ENCODE measurements around the gene TST.

DNA sequence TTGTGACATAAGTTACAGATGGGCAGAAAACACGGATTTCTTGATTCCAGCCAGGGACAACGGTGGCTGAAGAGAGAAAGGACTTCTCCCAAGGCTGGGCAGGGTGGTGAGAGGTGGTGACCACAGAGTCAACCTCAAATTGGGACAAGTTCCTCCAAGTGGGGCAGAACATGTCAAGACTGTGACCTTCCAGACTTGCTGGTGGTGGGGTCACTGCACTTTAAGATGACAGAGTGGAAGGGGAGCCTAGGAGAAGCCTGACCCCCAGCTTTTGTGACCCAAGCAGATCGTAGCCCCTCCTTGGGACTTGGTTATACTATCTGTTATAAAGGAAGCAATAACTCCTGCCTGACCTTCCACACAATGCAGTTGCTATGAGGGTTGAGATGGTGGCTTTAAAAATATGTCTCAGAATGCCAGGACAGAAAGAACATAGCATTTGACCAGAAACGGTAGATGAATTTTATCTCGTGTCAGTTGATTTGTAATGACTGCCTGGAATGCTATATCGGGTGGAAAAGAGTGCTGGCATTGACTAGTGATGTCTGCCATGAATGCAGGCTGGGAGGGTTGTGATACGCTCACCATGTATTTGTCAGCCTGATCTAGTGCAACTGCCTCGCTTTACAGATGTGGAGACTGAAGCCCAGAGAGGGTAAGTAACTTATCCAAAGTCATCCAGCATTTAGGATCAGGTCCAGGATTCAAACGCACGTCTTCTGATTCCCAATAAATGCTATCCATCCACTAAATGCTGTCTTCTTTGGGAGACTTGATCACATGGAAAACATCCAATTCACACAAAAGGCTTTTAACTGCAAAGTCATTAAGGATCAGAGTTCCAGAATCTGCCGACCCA lies 18.3 kb downstream of the TST start:
- TF ChIP-seq POLR2AphosphoS5 (IDR thresholded peaks at IDR 0.05; ENCODE audit: low read depth, low read length) (no peak), POLR2A (IDR thresholded peaks at IDR 0.05; ENCODE audit: low read depth, low read length) (no peak), TAF1 (IDR thresholded peaks at IDR 0.05; ENCODE audit: borderline replicate concordance, low read depth, low read length) (no peak)

All from GM12892 (cell line).